ENCODE data around the gene FOCAD.
A peak's percentile ranks its signal among the peaks of the same experiment; 100 is the strongest.

Gene FOCAD

DNA sequence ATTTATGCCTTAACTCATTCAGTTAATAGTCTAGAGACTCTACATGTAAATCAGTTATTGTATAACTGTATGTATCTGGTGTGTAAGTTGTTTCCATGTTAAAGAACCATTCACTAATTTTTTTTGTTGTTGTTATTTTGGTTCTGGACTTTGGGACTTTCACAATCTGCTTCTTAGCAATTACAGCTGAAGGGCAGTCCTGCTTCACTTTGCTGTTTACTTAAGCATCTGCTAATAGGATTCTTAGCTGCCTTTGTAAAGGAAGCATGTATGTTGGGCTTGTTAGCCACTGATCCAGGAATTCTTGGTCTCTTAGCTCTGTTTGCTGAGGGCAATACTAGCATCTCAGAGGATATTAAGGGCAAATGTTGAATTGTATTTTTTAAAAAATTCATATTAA, 97.0 kb downstream of the FOCAD start:
- no peaks in the 10 kb centered on the region for H3K27me3 ChIP-seq (ENCODE audit: control insufficient read depth in 3 of 3, insufficient read depth in 3 of 3, low read depth in 1 of 3, low read length in 3 of 3)
- peaks cover 0 to 9% of the 10 kb centered on the region in 2 donors for H3K4me1 ChIP-seq (ENCODE audit: control insufficient read depth in 2 of 2, insufficient read depth in 1 of 2, low read depth in 1 of 2, low read length in 2 of 2)
- H3K4ac ChIP-seq (ENCODE audit: low read length): no peak overlapping the region
- H3K36me3 ChIP-seq (replicated peaks in 1 of 2; ENCODE audit: control insufficient read depth in 2 of 2, insufficient read depth in 2 of 2, low read length in 2 of 2): peaks cover 0 to 26% of the 10 kb centered on the region in 2 donors
- H3K4me2 ChIP-seq (ENCODE audit: insufficient read depth, low read length, poor library complexity, severe bottlenecking): no peak overlapping the region
- H4K8ac ChIP-seq (ENCODE audit: low read depth, low read length): no peak overlapping the region
- no peak overlapping the region for H4K91ac ChIP-seq (ENCODE audit: low read depth, low read length, poor library complexity)
- no peaks in the 10 kb centered on the region for H3K9me3 ChIP-seq (replicated peaks in 1 of 2; ENCODE audit: control insufficient read depth in 2 of 2, insufficient read depth in 1 of 2, low read depth in 1 of 2, low read length in 2 of 2)
- no peak overlapping the region for H2BK120ac ChIP-seq (ENCODE audit: low read depth, low read length)
- H2AK5ac ChIP-seq (ENCODE audit: low read depth, low read length): no peak overlapping the region
- DNase-seq (ENCODE audit: low spot score): peak; percentile 54
- H3K18ac ChIP-seq (ENCODE audit: low read length): no peak overlapping the region
- H3K23ac ChIP-seq (ENCODE audit: low read depth, low read length, poor library complexity): no peak overlapping the region
- no peak overlapping the region for H3K9ac ChIP-seq (ENCODE audit: low read depth, low read length, poor library complexity)
- H3K79me1 ChIP-seq (ENCODE audit: low read depth, low read length): no peaks in the 10 kb centered on the region
- no peak overlapping the region for H3K14ac ChIP-seq (ENCODE audit: low read length)
- H2BK15ac ChIP-seq (ENCODE audit: low read length): no peak overlapping the region
- H3K4me3 ChIP-seq (ENCODE audit: low read length in 2 of 2): no peak overlapping the region
- no peak overlapping the region for H3K27ac ChIP-seq (replicated peaks; ENCODE audit: low read length)
- no peak overlapping the region for H2AFZ ChIP-seq (ENCODE audit: low read length)
- no peak overlapping the region for H2BK12ac ChIP-seq (ENCODE audit: low read length)
- no peak overlapping the region for H2BK5ac ChIP-seq (ENCODE audit: low read length)

- Histone ChIP-seq H2BK5ac (ENCODE audit: low read length) (no peak overlapping the region), H3K27ac (replicated peaks; ENCODE audit: low read length) (no peak overlapping the region), H3K4ac (ENCODE audit: low read length) (no peak overlapping the region), H3K9ac (ENCODE audit: low read depth, low read length, poor library complexity) (no peak overlapping the region), H3K4me1 (ENCODE audit: control insufficient read depth in 2 of 2, insufficient read depth in 1 of 2, low read depth in 1 of 2, low read length in 2 of 2) (peaks cover 0 to 9% of the 10 kb centered on the region in 2 donors), H3K9me3 (replicated peaks in 1 of 2; ENCODE audit: control insufficient read depth in 2 of 2, insufficient read depth in 1 of 2, low read depth in 1 of 2, low read length in 2 of 2) (no peaks in the 10 kb centered on the region), H3K79me1 (ENCODE audit: low read depth, low read length) (no peaks in the 10 kb centered on the region), H2AFZ (ENCODE audit: low read length) (no peak overlapping the region), H3K18ac (ENCODE audit: low read length) (no peak overlapping the region), H2BK120ac (ENCODE audit: low read depth, low read length) (no peak overlapping the region), H3K4me3 (ENCODE audit: low read length in 2 of 2) (no peak overlapping the region), H3K27me3 (ENCODE audit: control insufficient read depth in 3 of 3, insufficient read depth in 3 of 3, low read depth in 1 of 3, low read length in 3 of 3) (no peaks in the 10 kb centered on the region), H4K91ac (ENCODE audit: low read depth, low read length, poor library complexity) (no peak overlapping the region), H3K4me2 (ENCODE audit: insufficient read depth, low read length, poor library complexity, severe bottlenecking) (no peak overlapping the region), H3K14ac (ENCODE audit: low read length) (no peak overlapping the region), H3K36me3 (replicated peaks in 1 of 2; ENCODE audit: control insufficient read depth in 2 of 2, insufficient read depth in 2 of 2, low read length in 2 of 2) (peaks cover 0 to 26% of the 10 kb centered on the region in 2 donors), H2BK12ac (ENCODE audit: low read length) (no peak overlapping the region), H2AK5ac (ENCODE audit: low read depth, low read length) (no peak overlapping the region), H3K23ac (ENCODE audit: low read depth, low read length, poor library complexity) (no peak overlapping the region), H2BK15ac (ENCODE audit: low read length) (no peak overlapping the region), H4K8ac (ENCODE audit: low read depth, low read length) (no peak overlapping the region)
- no CpG with 5 or more reads among the region's 5 CpGs for WGBS, 2 donors (ENCODE audit: extremely low coverage in 2 of 2, insufficient read length in 2 of 2, insufficient replicate concordance in 1 of 2)
- DNase-seq (ENCODE audit: low spot score): no peak
Observed at GRCh38 chr9:20782289-20782688, 98.2 kb downstream of the FOCAD start.

DNA sequence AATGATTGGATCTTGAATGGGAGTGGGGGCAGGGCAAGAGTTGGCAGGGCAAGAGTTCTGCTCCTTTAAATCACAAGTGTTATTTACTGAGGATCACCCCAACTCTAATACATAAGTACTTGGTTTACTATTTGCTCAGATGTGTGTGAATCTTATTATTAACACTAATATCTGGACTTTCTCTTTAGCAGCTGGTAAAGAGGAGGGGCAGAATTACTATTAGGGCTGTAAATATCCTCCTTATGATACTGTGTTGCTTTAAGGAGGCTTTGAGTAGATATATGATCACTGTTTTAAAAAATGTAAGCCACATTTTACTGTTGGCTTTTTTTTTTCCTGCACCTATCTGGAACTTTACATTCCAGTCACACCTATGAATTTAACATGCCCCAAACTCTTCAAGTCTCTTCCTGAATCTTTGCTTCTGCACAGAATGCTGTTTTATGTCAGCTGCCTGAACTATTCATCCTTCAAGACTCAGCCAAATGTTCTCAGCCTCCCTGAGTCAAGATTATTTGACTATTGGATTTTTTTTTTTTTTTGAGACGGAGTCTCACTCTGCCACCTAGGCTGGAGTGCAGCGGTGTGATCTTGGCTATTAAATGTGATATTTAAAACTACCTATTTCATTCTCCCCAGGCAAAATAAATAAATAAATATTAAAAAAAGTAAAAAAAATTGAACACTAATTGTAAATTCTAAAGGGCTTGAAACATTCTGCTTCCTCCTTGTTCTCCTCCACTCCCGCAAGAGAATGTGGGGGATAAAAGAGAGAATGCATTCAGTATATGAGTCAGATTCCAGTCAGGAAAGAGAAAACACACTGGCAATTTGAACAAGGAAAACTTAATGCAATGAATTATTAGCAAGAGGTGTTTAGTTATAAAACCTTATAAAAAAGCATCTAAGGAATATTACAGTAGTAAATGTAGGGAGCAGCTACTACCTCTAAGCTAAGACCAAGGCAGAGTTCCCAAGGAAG, 99.3 kb downstream of the FOCAD start:
- WGBS, 2 donors (ENCODE audit: extremely low coverage in 2 of 2, insufficient read length in 2 of 2, insufficient replicate concordance in 1 of 2): no CpG with 5 or more reads among the region's 3 CpGs
- H4K8ac ChIP-seq (ENCODE audit: low read depth, low read length): no peak overlapping the region

DNA sequence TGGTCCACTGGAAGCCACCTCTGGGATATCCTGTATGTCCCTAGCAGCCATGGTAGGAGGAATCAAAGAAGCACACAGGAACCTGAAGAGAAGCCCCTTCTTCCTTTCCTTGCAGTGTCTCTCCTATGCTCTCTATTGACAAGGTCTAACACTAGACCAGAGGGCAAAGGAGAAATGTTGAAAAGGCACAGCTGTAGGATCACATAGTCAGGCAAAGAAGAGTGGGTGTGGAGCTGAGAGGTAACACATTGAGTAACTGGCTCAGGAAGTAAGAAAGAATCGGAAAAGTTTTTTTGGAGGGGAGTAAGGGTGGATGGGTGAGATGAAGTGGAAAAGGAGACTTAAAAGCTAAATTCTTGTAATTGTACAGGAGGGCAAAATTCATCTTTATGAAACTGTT, 100.1 kb downstream of the FOCAD start:
- Histone ChIP-seq H3K9me3 (replicated peaks in 1 of 2; ENCODE audit: control insufficient read depth in 2 of 2, insufficient read depth in 1 of 2, low read depth in 1 of 2, low read length in 2 of 2) (no peaks in the 10 kb centered on the region), H3K18ac (ENCODE audit: low read length) (no peak overlapping the region), H4K91ac (ENCODE audit: low read depth, low read length, poor library complexity) (no peak overlapping the region), H3K4me2 (ENCODE audit: insufficient read depth, low read length, poor library complexity, severe bottlenecking) (no peak overlapping the region), H3K79me1 (ENCODE audit: low read depth, low read length) (no peaks in the 10 kb centered on the region), H2BK120ac (ENCODE audit: low read depth, low read length) (no peak overlapping the region), H2BK12ac (ENCODE audit: low read length) (no peak overlapping the region), H3K23ac (ENCODE audit: low read depth, low read length, poor library complexity) (no peak overlapping the region), H3K14ac (ENCODE audit: low read length) (no peak overlapping the region), H2BK5ac (ENCODE audit: low read length) (no peak overlapping the region), H4K8ac (ENCODE audit: low read depth, low read length) (no peak overlapping the region), H3K36me3 (replicated peaks in 1 of 2; ENCODE audit: control insufficient read depth in 2 of 2, insufficient read depth in 2 of 2, low read length in 2 of 2) (peaks cover 0 to 22% of the 10 kb centered on the region in 2 donors), H3K4ac (ENCODE audit: low read length) (no peak overlapping the region), H3K9ac (ENCODE audit: low read depth, low read length, poor library complexity) (no peak overlapping the region), H3K4me3 (ENCODE audit: low read length in 2 of 2) (no peak overlapping the region), H2AFZ (ENCODE audit: low read length) (no peak overlapping the region), H3K27me3 (ENCODE audit: control insufficient read depth in 3 of 3, insufficient read depth in 3 of 3, low read depth in 1 of 3, low read length in 3 of 3) (no peaks in the 10 kb centered on the region), H3K4me1 (ENCODE audit: control insufficient read depth in 2 of 2, insufficient read depth in 1 of 2, low read depth in 1 of 2, low read length in 2 of 2) (peaks cover 0 to 9% of the 10 kb centered on the region in 2 donors), H2BK15ac (ENCODE audit: low read length) (no peak overlapping the region), H2AK5ac (ENCODE audit: low read depth, low read length) (no peak overlapping the region), H3K27ac (replicated peaks; ENCODE audit: low read length) (no peak overlapping the region)
- WGBS, 2 donors (ENCODE audit: extremely low coverage in 2 of 2, insufficient read length in 2 of 2, insufficient replicate concordance in 1 of 2): 100% methylated on average over 1 of the region's 1 CpG
- DNase-seq (ENCODE audit: low spot score): no peak

More for the DNA sequence above, 99.3 kb downstream of the FOCAD start:
- H3K36me3 ChIP-seq (replicated peaks in 1 of 2; ENCODE audit: control insufficient read depth in 2 of 2, insufficient read depth in 2 of 2, low read length in 2 of 2): peaks cover 0 to 24% of the 10 kb centered on the region in 2 donors
- H2BK15ac ChIP-seq (ENCODE audit: low read length): no peak overlapping the region
- no peak overlapping the region for H3K4ac ChIP-seq (ENCODE audit: low read length)
- H4K91ac ChIP-seq (ENCODE audit: low read depth, low read length, poor library complexity): no peak overlapping the region
- H2BK5ac ChIP-seq (ENCODE audit: low read length): no peak overlapping the region
- H3K9me3 ChIP-seq (replicated peaks in 1 of 2; ENCODE audit: control insufficient read depth in 2 of 2, insufficient read depth in 1 of 2, low read depth in 1 of 2, low read length in 2 of 2): no peaks in the 10 kb centered on the region
- no peaks in the 10 kb centered on the region for H3K27me3 ChIP-seq (ENCODE audit: control insufficient read depth in 3 of 3, insufficient read depth in 3 of 3, low read depth in 1 of 3, low read length in 3 of 3)
- no peak overlapping the region for H3K4me2 ChIP-seq (ENCODE audit: insufficient read depth, low read length, poor library complexity, severe bottlenecking)
- H3K23ac ChIP-seq (ENCODE audit: low read depth, low read length, poor library complexity): no peak overlapping the region
- no peak overlapping the region for H3K4me3 ChIP-seq (ENCODE audit: low read length in 2 of 2)
- H2BK120ac ChIP-seq (ENCODE audit: low read depth, low read length): no peak overlapping the region
- no peaks in the 10 kb centered on the region for H3K79me1 ChIP-seq (ENCODE audit: low read depth, low read length)
- H2BK12ac ChIP-seq (ENCODE audit: low read length): no peak overlapping the region
- H2AK5ac ChIP-seq (ENCODE audit: low read depth, low read length): no peak overlapping the region
- no peak overlapping the region for H3K27ac ChIP-seq (replicated peaks; ENCODE audit: low read length)
- H3K18ac ChIP-seq (ENCODE audit: low read length): no peak overlapping the region
- no peak for DNase-seq (ENCODE audit: low spot score)
- no peak overlapping the region for H3K9ac ChIP-seq (ENCODE audit: low read depth, low read length, poor library complexity)
- H3K14ac ChIP-seq (ENCODE audit: low read length): no peak overlapping the region
- H3K4me1 ChIP-seq (ENCODE audit: control insufficient read depth in 2 of 2, insufficient read depth in 1 of 2, low read depth in 1 of 2, low read length in 2 of 2): peaks cover 0 to 9% of the 10 kb centered on the region in 2 donors
- H2AFZ ChIP-seq (ENCODE audit: low read length): no peak overlapping the region

Measured in neuronal stem cell (in vitro differentiated cells).